Measurements from ENCODE around the gene MAN2C1.

Gene MAN2C1

DNA sequence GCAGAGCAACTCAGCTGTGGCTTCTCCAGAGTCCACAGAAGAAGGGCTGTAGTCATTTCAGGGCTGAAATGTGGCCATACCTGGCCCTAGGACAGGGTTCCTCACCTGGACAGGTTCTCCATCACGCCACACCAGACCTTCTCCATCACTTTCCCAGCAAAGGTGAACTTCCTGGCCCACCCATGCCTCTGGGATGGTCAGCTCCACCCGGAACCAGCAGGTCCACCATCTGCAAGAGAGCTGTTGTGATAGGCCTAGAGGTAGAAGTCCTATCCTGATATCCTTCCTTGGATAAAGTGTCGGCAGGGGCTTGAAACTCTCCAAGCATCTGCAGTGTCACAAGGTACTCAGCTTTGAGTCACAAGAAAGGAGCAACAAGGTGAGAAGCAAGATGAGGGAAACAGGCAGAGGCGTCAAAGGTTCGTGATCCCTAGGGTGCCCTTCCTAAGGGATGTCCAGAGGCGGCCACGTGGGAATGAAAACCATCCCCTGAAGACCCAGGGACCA, 948 bp downstream of the MAN2C1 start:
- POLR2A ChIA-PET: interaction anchor here (0.5 to 5.8 kb wide), 38 partner anchors 8 to 1564 kb away, joined by 3 to 242 read pairs (median 4); partner anchors contain the start of genes COMMD4, IMP3, NEIL1 and PPCDC
- TF ChIP-seq ZBTB48 (tag by site-specific recombination; IDR thresholded peaks at IDR 0.05) (peak; percentile 100), PBX3 (CRISPR knock-in tag; IDR thresholded peaks at IDR 0.05) (no peak), ZNF423 (tag by site-specific recombination; IDR thresholded peaks at IDR 0.05) (peak; percentile 98)
- Histone ChIP-seq H3K9me3 (ENCODE audit: control insufficient read depth, insufficient read depth, low read depth, low read length) (no peaks in the 10 kb centered on the region), H3K27ac (ENCODE audit: extremely low read depth, low read depth, low read length) (no peak overlapping the region), H3K4me1 (ENCODE audit: control insufficient read depth, insufficient read depth, low read length) (peaks cover 8% of the 10 kb centered on the region), H3K4me3 (ENCODE audit: low read depth, low read length) (peak overlapping the region; percentile 88; the same call in 1 of the 2 replicates), H3K36me3 (ENCODE audit: control insufficient read depth in 2 of 2, insufficient read depth in 1 of 2, low read length in 2 of 2) (peaks cover 31 to 56% of the 10 kb centered on the region in 2 experiments)
- CTCF ChIA-PET: interaction anchor here (0.5 to 5.3 kb wide), 50 partner anchors 8 to 616 kb away, joined by 3 to 66 read pairs (median 6); partner anchors contain the start of genes COMMD4, IMP3, SIN3A and SNX33

DNA sequence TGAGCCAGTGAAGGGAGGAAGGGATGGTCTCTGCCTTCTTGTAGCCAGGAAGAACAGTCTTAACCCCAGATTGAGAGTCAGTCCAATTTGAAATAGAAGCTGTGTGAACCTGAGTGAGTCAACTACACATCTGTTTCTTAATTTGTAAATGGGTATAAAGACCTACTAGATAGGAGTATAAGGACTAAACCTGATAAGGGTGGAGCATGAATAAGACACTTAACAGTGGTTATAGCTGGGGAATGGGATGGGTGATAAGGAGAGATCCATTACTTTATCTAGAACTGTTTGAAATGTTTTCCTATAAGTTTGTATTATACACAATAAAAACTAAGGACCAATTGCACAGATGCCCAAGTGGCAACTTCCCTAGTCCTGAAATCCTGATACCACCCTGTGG, 1.4 kb downstream of the MAN2C1 start:
- H3K4me3 ChIP-seq (ENCODE audit: low read depth, low read length): no peak overlapping the region
- ChIA-PET POLR2A (interaction anchor here (1.0 to 5.8 kb wide), 9 partner anchors 7 to 344 kb away, joined by 3 to 242 read pairs (median 14); partner anchors contain the start of genes NEIL1, PPCDC, PTPN9 and SIN3A), CTCF (interaction anchor here (0.8 to 5.3 kb wide), 27 partner anchors 10 to 435 kb away, joined by 3 to 66 read pairs (median 9); partner anchors contain the start of genes COMMD4, IMP3, SIN3A and SNX33)
- no peak overlapping the region for H3K27ac ChIP-seq (ENCODE audit: extremely low read depth, low read depth, low read length)
- H3K9me3 ChIP-seq (ENCODE audit: control insufficient read depth, insufficient read depth, low read depth, low read length): no peaks in the 10 kb centered on the region
- peaks cover 8% of the 10 kb centered on the region for H3K4me1 ChIP-seq (ENCODE audit: control insufficient read depth, insufficient read depth, low read length)
- peaks cover 29 to 57% of the 10 kb centered on the region in 2 experiments for H3K36me3 ChIP-seq (ENCODE audit: control insufficient read depth in 2 of 2, insufficient read depth in 1 of 2, low read length in 2 of 2)
- TF ChIP-seq GLIS1 (tag by site-specific recombination; IDR thresholded peaks at IDR 0.05): no peak
- TF ChIP-seq ZNF548 (tag by site-specific recombination; IDR thresholded peaks at IDR 0.05): no peak
- no peak for TF ChIP-seq ZNF121 (tag by site-specific recombination; IDR thresholded peaks at IDR 0.05)
- no peak for TF ChIP-seq ZNF654 (tag by site-specific recombination; IDR thresholded peaks at IDR 0.05; ENCODE audit: low read depth)
- TF ChIP-seq OVOL3 (tag by site-specific recombination; IDR thresholded peaks at IDR 0.05): no peak
- TF ChIP-seq ZNF394 (tag by site-specific recombination; IDR thresholded peaks at IDR 0.05; ENCODE audit: borderline replicate concordance): no peak
- no peak for TF ChIP-seq ZNF747 (tag by site-specific recombination; IDR thresholded peaks at IDR 0.05)
- TF ChIP-seq ZNF266 (tag by site-specific recombination; IDR thresholded peaks at IDR 0.05; ENCODE audit: low read depth): no peak
- no peak for TF ChIP-seq TSHZ1 (tag by site-specific recombination; IDR thresholded peaks at IDR 0.05; ENCODE audit: borderline replicate concordance)
- TF ChIP-seq ZNF146 (tag by site-specific recombination; IDR thresholded peaks at IDR 0.05): no peak
- no peak for TF ChIP-seq ZBTB49 (tag by site-specific recombination; IDR thresholded peaks at IDR 0.05; ENCODE audit: low read depth)
- no peak for TF ChIP-seq ZSCAN18 (tag by site-specific recombination; IDR thresholded peaks at IDR 0.05)
- TF ChIP-seq PRDM10 (tag by site-specific recombination; IDR thresholded peaks at IDR 0.05): no peak
- TF ChIP-seq ZNF558 (tag by site-specific recombination; IDR thresholded peaks at IDR 0.05): no peak
